HG02763 (cell line): ENCODE results near the gene VN1R5.
"Not testable (repeated sequence)": the region's sequence is repeated elsewhere in the genome, so short reads cannot be mapped to it uniquely, and the experiment has no call there.

Source experiments
- ATAC-seq: cut with Tn5 transposase; IDR thresholded peaks from one replicate; pipeline ENCODE4 v1.9.1; 2021; ENCODE audit warnings: mild to moderate bottlenecking, moderate library complexity; ENCODE audit not compliant: unreplicated experiment

VN1R5 gene

DNA sequence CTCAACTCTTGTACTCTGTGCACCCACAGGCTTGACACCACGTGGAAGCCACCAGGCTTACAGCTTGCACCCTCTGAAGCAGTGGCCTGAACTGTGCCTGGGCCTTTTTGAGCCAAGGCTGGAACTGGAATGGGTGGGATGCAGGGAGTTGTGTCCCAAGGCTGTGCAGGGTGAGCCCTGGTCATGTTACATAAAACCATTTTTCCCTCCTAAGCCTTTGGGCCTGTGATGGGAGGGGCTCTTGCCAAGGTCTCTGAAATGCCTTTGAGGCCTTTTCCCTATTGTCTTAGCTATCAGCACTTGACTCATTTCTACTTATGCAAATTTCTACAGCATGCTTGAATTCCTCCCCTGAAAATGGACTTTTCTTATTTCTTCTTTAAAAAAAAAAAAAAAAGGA lies 14.1 kb downstream of the VN1R5 start:
- ATAC-seq, result no peak

GRCh38 chr1:247273013-247273412 lies 17.1 kb downstream of the VN1R5 start:
- ATAC-seq, result no peak

DNA sequence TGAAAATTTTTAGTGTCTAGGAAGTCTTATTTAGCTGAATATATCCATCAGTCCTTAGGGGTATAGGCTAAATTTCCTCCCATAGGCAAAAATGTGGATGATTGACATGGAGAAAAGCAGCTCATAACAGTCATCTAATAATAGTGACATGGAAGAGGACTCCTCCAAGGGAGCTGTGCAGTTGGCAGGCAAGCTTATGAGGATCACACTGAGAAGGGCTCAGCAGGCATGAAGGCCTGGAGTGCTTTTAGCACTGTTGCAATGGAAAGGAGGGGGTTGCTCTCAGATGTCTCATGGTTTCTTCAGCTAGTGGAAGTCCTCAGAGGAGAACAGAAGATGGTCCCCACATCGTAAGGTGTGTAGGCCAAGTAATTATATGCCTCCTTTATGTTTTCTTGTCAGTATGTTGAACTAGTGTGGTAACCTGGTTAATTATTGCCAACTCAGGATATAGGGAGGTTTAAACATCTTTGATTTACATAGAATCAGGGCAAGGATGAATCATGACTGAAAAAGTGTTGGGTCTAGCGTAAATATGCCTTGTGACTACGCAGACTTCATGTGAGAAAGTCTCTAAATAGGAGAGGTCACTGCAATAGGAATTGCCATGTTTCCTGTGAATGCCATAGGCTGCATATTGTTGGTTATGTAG lies 18.9 kb downstream of the VN1R5 start:
- ATAC-seq, result no peak

- no peak for ATAC-seq
Observed at GRCh38 chr1:247277191-247277590, 21.3 kb downstream of the VN1R5 start.

GRCh38 chr1:247281001-247281574 lies 25.2 kb downstream of the VN1R5 start:
- no peak for ATAC-seq

GRCh38 chr1:247286134-247286670 lies 30.3 kb downstream of the VN1R5 start:
- ATAC-seq, result no peak

DNA sequence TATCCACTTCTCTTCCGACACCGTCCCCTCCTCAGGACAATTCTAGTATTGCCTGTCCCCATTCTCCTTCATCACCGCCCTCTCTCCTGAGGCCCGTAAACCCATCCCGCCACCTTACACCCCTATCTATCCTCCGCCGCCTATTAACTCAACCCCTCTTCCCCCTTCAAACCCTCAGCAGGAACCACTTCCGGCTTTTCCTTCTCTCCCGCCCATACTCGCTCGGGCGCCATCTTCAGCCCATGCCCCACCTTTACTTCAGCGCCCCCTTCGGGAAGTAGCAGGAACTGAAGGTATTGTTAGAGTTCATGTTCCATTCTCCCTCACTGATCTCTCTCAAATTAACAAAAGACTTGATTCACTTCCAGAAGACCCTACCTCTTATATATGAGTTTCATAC lies 31.6 kb downstream of the VN1R5 start:
- ATAC-seq, result no peak

DNA sequence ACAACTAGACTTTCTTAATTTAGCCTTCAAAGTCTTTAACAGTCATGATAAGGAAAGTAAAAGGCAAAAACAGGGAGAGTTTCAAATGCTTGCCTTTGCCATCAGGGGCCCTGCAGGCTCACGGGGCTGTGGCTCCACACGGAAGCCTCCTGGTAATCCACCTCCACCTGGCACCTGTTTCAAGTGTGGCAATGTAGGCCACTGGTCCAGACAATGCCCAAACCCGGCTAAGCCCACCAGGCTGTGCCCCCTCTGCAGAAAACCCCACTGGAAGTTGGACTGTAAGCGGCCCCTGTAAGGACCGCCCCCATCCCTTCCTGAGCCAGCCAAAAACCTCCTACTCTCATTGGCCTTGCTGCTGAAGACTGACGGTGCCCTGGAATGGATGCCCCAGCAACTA lies 32.5 kb downstream of the VN1R5 start:
- no peak for ATAC-seq

- ATAC-seq, result not testable (repeated sequence)
Observed at GRCh38 chr1:247289274-247289892, 33.5 kb downstream of the VN1R5 start.

- no peak for ATAC-seq
Observed at GRCh38 chr1:247290576-247290975, 34.7 kb downstream of the VN1R5 start.

DNA sequence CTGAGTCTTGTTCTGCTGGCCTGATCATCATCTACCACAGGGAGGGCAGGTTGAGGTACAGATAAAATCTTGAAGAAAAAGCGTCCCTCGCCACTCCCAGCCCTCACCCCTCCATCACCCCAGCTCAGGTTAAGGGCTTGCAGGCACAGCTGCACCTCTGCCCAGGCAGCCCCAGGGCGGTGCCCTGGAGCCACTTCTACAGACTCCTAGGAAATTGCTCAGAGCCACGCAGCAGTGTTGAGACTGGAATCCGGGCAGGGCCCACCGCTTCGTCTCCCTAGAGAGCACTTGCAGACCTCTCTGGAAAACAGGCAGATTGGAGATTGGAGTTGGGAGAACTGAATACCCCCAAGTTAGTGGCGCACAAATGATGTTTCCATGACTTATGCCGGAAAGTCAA lies 35.3 kb downstream of the VN1R5 start:
- ATAC-seq, result no peak

DNA sequence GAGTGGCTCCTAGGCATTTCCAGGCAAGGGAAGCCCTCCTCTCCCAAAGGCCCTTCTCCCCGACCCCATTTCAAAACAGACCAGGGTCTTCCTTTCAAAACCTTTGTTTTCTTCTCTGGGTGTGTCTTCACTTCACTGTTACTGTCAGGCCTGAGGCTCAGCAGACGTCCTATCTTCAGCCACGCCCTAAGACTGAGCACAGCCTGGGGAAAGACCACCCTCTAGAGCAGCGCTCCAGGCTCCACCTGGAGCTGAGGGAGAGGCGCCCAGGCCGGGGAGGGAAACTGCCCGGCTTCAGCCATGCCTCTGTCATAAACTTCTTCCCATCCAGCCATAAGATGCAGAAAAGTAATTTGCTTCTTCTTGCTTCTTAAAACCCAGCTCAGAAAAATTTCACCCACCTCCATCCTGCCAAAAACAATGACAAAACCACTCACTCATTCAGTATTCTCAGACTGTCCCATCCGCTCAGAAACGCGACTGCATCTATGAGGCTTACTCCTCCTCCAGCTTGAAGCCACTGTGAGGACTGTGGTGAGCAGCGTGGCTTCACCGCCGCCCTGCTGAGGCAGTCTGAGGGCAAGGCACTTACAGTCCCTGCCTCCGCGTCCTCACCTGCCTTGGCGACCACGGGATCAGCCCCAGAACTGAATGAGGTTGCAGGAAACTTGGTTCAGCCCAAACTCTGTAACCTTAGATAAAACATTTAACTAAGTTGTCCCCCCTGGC lies 36.1 kb downstream of the VN1R5 start:
- ATAC-seq, result no peak

GRCh38 chr1:247293047-247293446 lies 37.2 kb downstream of the VN1R5 start:
- ATAC-seq, result no peak

GRCh38 chr1:247294282-247294681 lies 38.4 kb downstream of the VN1R5 start:
- ATAC-seq, result no peak

- ATAC-seq, result no peak
Observed at GRCh38 chr1:247295274-247295684, 39.4 kb downstream of the VN1R5 start.

- no peak for ATAC-seq
Observed at GRCh38 chr1:247295746-247296145, 39.9 kb downstream of the VN1R5 start.

DNA sequence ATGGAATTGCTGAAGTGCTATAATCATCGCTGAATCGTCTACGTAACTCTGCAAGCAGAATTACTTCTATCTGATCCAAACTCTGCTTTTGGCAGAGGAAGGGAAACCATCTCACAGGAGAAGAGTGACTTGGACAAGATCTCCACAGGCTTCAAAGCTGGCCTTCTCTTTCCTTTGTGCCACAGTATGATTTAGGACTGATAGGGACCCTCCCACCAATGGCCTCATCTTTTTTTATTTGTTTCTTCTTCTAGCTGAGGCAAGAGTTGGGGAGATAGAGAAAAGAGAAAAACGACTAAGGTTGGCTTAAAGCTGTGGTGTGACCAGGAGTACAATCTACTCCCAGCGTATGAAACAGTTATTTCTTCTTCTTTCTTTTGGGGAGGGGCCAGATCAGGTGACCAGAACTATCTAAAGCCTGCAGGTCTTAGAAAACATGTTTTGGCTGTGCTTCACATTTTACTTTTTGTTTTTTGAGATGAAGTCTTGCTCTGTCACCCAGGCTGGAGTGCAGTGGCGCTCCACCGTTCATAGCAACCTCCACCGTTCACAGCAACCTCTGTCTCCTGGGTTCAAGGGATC lies 40.8 kb downstream of the VN1R5 start:
- ATAC-seq, result no peak

GRCh38 chr1:247297263-247298123 lies 41.6 kb downstream of the VN1R5 start:
- no peak for ATAC-seq

DNA sequence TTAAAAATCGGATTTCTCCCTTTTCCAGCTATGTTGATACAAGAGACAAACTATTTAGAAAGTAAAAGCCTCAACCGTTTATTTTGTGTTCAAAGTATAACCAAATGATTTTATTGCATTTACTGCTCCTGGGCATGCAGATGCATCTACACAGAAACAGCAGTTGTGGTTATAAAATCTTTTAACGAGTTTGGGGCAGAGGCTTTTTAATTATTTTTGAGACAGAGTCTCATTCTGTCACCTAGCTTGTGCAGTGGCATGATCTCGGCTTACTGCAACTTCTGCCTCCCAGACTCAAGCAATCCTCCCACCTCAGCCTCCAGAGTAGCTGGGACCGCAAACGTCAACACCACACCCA lies 42.2 kb downstream of the VN1R5 start:
- no peak for ATAC-seq

- no peak for ATAC-seq
Observed at GRCh38 chr1:247298701-247299100, 42.8 kb downstream of the VN1R5 start.
